Measurements from ENCODE around the gene STIL. TPM values are rescaled to one million over a fixed set of nuclear protein-coding genes. Genes with fewer than 3 reads are reported as not detected.
"Not testable (repeated sequence)": the region's sequence is repeated elsewhere in the genome, so short reads cannot be mapped to it uniquely, and the experiment has no call there.

The STIL gene
- total RNA-seq, 1 donor from 2014 or later, result 27.0 TPM

DNA sequence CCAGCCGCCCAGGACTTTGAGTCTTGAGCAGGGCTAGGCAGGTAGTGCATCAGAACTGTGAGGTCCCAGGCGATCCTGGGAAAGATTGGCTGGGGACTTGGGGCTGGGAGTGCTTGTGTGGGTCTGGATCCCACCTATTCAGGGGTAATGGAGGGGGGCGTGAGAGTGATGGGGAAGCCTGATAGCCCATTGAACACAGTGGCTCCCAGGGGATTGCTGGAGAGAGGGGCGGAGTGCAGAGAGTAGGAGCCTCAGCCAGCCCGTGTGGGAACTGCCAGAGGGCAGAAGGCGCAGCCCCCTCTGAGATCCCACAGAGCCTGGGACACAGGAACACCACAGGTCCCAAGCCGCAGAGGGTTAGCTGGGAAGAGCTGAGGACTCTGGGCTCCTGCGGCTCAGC lies 104.9 kb downstream of the STIL start:
- no peaks in the 10 kb centered on the region for H3K36me3 Mint-ChIP-seq (ENCODE audit: low read depth)
- no peak for DNase-seq (ENCODE audit: low read depth, low spot score)
- no peaks in the 10 kb centered on the region for H3K9me3 Mint-ChIP-seq
- no peak overlapping the region for H3K27ac Mint-ChIP-seq (ENCODE audit: unreplicated experiment)
- TF ChIP-seq, protein P1, sequence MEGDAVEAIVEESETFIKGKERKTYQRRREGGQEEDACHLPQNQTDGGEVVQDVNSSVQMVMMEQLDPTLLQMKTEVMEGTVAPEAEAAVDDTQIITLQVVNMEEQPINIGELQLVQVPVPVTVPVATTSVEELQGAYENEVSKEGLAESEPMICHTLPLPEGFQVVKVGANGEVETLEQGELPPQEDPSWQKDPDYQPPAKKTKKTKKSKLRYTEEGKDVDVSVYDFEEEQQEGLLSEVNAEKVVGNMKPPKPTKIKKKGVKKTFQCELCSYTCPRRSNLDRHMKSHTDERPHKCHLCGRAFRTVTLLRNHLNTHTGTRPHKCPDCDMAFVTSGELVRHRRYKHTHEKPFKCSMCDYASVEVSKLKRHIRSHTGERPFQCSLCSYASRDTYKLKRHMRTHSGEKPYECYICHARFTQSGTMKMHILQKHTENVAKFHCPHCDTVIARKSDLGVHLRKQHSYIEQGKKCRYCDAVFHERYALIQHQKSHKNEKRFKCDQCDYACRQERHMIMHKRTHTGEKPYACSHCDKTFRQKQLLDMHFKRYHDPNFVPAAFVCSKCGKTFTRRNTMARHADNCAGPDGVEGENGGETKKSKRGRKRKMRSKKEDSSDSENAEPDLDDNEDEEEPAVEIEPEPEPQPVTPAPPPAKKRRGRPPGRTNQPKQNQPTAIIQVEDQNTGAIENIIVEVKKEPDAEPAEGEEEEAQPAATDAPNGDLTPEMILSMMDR (conservative IDR thresholded peaks at IDR 0.05), result no peak
- peaks cover 18% of the 10 kb centered on the region for H3K4me1 Mint-ChIP-seq
- peaks cover 57% of the 10 kb centered on the region for H3K27me3 Mint-ChIP-seq (ENCODE audit: low read depth)
- no peak overlapping the region for H3K4me3 Mint-ChIP-seq

DNA sequence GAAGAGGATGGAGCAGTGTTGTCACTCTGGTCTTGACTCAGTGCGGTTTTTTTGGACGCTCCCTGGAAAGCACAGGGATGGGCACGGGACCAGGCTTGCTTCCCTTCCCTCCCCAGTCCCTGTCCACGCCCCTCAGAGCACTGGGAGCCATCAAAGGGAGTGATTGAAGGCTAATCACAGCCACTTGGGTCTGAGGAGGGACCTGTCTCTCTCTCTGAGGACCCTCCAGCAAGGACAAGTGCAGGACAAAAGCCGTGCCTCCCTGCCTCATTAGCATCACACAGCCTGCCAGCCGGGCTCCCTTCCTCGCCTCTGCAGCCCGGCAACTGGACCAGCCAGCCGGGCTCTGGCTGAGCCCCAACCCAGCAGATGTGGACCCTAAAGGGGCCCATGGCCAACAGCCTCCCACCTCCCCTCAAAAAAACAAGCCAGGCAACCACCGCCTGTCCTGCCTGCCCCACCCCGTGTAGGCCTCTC lies 105.5 kb downstream of the STIL start:
- TF ChIP-seq, protein P1 (conservative IDR thresholded peaks at IDR 0.05), result no peak
- Mint-ChIP-seq H3K4me1 (peaks cover 18% of the 10 kb centered on the region), H3K27ac (ENCODE audit: unreplicated experiment) (no peak overlapping the region), H3K9me3 (no peaks in the 10 kb centered on the region), H3K4me3 (no peak overlapping the region), H3K36me3 (ENCODE audit: low read depth) (no peaks in the 10 kb centered on the region), H3K27me3 (ENCODE audit: low read depth) (peaks cover 63% of the 10 kb centered on the region)
- DNase-seq (ENCODE audit: low read depth, low spot score), result no peak

DNA sequence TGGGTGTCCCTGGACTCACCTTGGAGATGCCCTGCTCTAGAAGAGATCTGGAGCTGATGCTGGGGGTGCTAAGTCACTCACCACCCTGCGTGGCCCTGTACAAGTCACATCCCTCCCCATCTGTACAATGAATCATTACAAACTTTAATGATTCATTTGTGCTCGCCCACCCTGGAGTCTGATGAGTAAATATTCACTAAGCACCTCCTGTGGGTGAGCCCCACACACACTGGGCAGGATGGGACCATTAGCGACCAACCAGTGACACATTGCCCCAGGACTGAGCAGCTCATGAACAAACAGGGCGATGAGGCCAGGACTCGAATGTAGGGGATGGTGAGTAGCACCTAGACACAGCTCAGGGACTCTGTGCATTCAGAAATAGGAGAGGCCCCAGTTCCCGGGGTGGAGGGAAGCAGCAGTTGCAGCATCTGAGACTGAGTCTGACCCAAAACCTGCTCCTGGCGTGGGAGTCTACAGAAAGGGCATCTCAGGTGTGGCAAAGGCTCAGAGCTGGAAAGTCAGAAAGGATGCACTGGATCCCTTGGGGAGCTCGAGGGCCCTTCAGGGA lies 106.1 kb downstream of the STIL start:
- no peak for DNase-seq (ENCODE audit: low read depth, low spot score)
- Mint-ChIP-seq H3K9me3 (no peaks in the 10 kb centered on the region), H3K27ac (ENCODE audit: unreplicated experiment) (no peak overlapping the region), H3K4me1 (peaks cover 18% of the 10 kb centered on the region), H3K27me3 (ENCODE audit: low read depth) (peaks cover 68% of the 10 kb centered on the region), H3K36me3 (ENCODE audit: low read depth) (no peaks in the 10 kb centered on the region), H3K4me3 (no peak overlapping the region)
- TF ChIP-seq, protein P1 (conservative IDR thresholded peaks at IDR 0.05), result no peak

DNA sequence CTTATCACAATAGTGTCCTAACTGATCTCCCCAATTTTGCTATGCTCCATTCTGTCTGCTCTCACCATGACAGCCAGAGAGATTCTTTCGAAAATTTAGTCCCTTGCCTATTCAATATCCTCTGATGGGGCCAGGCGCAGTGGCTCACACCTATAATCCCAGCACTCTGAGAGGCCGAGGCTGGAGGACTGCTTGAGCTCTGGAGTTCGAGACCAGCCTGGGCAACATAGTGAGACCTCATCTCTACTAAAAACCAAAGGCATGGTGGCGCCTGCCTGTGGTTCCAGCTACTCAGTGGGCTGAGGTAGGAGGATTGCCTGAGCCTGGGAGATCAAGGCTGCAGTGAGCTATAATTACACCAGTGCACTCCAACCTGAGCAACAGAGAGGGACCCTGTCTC lies 108.0 kb downstream of the STIL start:
- H3K4me3 Mint-ChIP-seq, result no peak overlapping the region
- H3K27me3 Mint-ChIP-seq (ENCODE audit: low read depth), result peaks cover 74% of the 10 kb centered on the region
- H3K27ac Mint-ChIP-seq (ENCODE audit: unreplicated experiment), result no peak overlapping the region
- H3K9me3 Mint-ChIP-seq, result no peaks in the 10 kb centered on the region
- DNase-seq (ENCODE audit: low read depth, low spot score), result no peak
- no peaks in the 10 kb centered on the region for H3K36me3 Mint-ChIP-seq (ENCODE audit: low read depth)
- TF ChIP-seq, protein P1 (conservative IDR thresholded peaks at IDR 0.05), result no peak
- H3K4me1 Mint-ChIP-seq, result peaks cover 15% of the 10 kb centered on the region

DNA sequence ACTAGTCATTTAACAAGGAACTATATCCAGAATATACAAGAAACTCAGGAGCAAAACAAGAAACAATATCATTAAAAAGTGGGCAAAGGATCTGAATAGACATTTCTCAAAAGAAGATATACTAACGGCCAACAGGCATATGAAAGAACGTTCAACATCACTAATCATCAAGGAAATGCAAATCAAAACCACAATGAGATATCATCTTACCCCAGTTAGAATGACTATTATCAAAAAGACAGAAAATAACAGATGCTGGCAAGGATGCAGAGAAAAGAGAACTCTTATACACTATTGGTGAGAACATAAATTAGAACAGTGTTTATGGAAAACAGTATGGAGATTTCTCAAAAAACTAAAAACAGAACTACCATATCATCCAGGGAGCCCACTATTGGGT lies 110.4 kb downstream of the STIL start:
- H3K9me3 Mint-ChIP-seq; H3K36me3 Mint-ChIP-seq (ENCODE audit: low read depth); H3K4me1 Mint-ChIP-seq; H3K27ac Mint-ChIP-seq (ENCODE audit: unreplicated experiment); DNase-seq (ENCODE audit: low read depth, low spot score); H3K4me3 Mint-ChIP-seq: not testable (repeated sequence)
- H3K27me3 Mint-ChIP-seq (ENCODE audit: low read depth), result peaks cover 70% of the 10 kb centered on the region

DNA sequence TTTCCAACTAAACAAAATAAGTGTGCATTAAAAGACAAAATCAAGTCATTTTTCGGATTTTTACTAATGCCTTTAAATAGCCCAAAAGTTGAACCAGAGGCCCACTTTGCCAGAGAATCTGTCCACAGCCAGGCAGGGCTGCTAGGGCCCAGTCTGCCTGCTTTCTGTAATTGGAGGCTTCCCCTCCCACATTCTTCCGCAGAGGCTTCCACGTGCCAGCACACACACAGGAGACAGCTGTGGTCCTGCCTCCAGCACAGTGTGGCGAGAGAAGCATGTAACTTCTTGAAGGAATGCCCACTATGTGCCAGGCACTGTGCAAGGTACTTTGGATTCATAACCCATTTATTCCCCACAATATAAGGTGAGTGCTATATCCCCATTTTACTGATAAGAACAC lies 112.8 kb downstream of the STIL start:
- no peak for DNase-seq (ENCODE audit: low read depth, low spot score)
- peaks cover 61% of the 10 kb centered on the region for H3K27me3 Mint-ChIP-seq (ENCODE audit: low read depth)
- H3K4me1 Mint-ChIP-seq, result no peaks in the 10 kb centered on the region
- no peaks in the 10 kb centered on the region for H3K36me3 Mint-ChIP-seq (ENCODE audit: low read depth)
- no peak overlapping the region for H3K4me3 Mint-ChIP-seq
- TF ChIP-seq, protein P1 (conservative IDR thresholded peaks at IDR 0.05), result no peak
- H3K27ac Mint-ChIP-seq (ENCODE audit: unreplicated experiment), result no peak overlapping the region
- no peaks in the 10 kb centered on the region for H3K9me3 Mint-ChIP-seq

Other genes with a start within 250 kb of the STIL start
- not detected in 2 replicates for gene CYP4Z1, start 246.9 kb downstream of the STIL start, total RNA-seq
- gene CYP4A22, start 176.7 kb downstream of the STIL start, total RNA-seq, result not detected in 2 replicates
- gene PDZK1IP1, start 124.1 kb downstream of the STIL start, total RNA-seq, result not detected in 2 replicates
- gene TAL1, start 81.9 kb downstream of the STIL start, total RNA-seq, result 0.11 and 0.21 TPM in 2 replicates
- gene CMPK1, start 19.6 kb upstream of the STIL start, total RNA-seq, result 57.6 and 59.3 TPM in 2 replicates
- 0.35 TPM in 1 of 2 replicates, not detected in the other for gene FOXE3, start 102.1 kb upstream of the STIL start, total RNA-seq
- gene FOXD2, start 123.9 kb upstream of the STIL start, total RNA-seq, result 17.3 and 19.4 TPM in 2 replicates